Activated T-helper 9 cell treated with anti-CD3 and anti-CD28 coated beads, Interleukin-2, amount 50 U/mL, for 16 hours (primary cell): Measurements from ENCODE around the gene CLASRP.
"Not testable (repeated sequence)": the region's sequence is repeated elsewhere in the genome, so short reads cannot be mapped to it uniquely, and the experiment has no call there.

Source experiments
- DNase-seq: peaks from one replicate; pipeline ENCODE4 v3.0.0-alpha.2; 2020; ENCODE audit warnings: low read depth

CLASRP gene

DNA sequence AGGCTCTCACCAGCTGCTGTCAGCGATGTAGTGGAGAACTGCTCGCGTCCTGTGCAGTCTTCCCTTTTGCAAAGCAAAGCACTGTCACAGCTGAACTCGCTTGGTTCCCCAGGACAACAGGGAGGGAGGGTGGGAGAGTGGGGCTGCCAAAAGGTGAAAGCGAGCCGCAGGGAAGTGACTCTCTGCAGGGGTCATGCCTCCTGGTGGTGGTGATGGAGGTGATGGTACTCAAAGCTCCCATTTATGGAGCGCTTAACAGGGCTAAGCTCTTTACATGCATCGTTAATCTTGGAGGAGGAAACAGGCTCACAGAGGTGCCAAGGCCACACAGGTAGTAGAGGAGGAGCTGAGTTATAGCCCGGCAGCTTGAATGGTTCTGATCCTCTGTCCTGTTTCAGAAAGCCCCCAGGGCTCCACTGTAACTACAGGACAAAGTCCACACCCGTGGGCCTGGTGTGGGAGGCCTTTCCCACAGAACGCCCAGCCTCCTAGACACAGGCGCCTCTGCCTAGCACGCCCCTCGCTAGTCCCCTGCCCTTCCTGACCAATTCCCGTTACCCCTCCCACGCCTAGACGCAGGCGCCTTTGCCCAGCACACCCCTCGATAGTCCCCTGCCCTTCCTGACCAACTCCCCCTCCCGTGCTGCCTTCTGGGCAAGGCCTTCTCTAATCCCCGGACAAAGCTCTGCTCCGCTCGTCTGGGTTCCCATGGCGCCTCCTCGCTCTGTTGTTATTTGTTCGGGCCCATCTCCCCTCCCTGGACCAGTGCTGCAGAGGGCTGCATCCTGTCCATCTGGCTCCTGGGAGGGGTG lies 64.9 kb downstream of the CLASRP start:
- no peak for DNase-seq

DNA sequence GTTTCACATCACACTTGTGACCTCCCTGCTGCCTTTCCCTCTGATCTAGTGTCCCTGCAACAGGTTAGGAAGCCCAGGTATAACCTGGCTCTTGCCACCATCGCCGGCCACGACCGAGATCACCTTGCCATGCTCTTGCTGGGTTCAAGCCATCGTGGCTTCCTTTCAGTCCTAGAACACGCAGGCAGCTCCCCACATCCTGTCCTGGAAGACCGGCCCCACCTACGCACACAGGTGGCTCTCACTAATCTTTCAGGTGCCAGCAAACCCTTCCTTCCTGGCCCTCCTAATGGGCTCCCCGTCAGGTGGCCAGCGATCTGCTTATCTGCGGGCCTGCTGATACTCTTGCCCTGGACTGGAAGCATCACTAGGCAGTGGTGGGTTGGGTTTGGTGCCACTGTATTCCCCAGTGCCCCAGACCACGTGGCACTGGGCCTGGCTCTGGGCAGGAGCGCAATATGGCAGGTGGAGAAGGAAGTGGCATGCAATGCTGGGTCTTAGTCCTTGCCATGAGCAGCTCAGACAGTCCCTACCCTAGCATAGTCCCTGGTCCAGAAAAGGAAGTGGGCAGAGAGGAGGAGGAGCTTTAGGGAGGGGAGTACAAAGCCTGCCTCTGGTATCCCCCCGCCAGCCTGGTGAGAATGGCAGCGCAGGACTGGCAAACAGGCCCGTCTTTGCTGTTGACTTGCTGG lies 66.0 kb downstream of the CLASRP start:
- DNase-seq, result no peak

DNA sequence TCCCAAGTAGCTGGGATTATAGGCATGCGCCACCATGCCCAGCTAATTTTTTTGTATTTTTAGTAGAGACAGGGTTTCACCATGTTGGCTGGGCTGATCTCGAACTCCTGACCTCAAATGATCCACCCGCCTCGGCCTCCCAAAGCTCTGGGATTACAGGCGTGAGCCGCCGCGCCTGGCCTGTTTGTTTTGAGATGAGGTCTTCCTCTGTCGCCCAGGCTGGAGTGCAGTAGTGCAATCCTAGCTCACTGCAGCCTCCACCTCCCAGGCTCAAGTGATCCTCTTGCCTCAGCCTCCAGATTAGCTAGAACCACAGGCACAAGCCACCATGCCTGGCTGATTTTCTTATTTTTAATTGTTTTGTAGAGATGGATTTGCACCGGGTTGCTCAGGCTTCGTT lies 67.5 kb downstream of the CLASRP start:
- DNase-seq, result not testable (repeated sequence)

DNA sequence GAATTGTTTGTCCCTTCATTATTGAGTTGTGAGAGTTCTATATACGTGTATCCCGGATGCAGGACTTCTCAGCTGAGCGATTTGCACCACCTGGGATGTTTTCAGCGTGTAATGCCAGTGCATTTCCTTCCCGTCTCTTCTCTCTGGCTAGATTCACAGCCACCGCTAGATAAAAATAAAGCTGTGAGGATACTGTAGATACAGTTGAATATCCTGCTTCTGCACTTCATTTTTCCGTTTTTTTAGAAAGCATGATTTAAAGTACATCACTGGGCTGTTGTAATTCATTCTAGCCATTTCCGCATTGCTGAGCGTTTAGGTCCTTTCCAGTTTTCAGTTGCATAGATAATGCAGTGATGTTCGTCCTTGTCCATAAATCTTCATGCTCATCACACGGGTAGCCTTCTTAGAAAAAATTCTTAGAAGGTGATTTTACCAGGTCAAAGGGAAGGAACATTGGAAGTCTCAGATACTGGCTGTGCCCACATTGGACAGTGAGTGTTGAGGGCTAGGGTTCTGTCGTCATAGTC lies 68.8 kb downstream of the CLASRP start:
- no peak for DNase-seq

DNA sequence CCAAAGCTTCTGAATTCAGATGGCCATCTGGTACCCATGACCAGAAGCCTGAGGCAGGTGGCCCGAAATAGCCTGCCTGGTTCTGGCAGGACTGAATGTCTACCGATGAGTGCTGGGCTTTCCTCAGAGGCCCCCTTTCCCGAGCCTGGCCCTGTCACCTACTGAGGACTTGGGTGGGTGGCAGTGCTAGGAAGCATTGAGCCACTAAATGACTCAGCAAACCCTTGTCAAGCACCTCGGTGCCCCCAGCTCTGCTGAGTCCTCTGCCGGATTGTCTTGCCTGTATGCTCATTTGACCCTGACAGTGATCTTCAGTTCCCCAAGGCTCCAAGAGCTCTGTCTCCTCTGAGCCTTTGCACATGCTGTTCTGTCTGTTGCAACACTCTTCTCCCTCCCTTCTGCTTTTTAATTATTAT lies 72.0 kb downstream of the CLASRP start:
- DNase-seq, result no peak

DNA sequence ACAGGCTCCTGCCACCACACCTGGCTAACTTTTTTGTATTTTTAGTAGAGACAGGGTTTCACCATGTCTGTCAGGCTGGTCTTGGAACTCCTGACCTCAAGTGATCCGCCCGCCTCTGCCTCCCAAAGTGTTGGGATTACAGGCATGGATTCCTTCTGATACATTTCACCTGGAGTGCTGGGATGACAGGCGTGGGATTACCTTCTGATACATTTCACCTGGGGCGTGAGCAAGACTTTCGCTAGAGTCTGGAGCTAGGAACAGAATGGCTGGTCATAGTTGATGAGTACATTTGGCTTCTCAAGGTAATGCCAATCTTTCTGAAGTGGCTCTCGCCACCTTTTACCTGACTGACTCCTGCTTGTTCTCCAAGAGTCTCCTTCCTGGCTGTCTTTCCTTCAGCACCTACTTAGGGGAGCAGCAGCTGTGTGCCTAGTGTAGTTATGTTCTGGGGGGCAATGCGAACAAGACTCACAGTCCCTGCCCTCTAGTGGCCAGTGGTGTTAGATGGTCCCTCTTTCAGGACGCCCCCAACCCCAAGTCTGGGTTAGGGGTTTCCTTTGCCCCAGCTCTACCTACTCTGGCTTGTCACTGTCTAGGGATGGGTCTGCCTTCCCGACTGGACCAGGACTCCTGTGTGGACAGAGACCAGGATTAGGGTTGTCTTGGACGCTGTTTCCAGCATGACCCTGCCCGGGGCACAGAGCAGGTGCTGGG lies 73.4 kb downstream of the CLASRP start:
- no peak for DNase-seq

DNA sequence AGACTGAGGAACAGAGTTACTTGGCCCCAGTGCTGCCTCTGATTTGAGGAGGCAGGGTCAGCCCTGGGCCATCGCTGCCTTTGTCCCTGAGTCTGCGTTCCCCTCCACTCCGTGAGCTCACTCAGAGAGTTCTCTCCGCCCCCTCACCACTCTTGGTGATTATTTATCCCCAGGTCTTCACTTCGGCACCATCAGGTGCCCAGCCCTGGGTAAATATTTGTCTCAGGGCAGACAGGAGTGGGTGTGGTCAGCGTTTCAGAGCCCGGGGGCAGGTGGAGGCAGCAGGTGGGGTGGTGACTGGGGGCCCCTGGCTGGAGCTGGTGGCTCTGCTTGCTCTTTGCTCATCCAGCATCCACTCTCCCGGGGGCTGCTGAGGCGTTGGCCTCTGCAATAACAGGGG lies 74.8 kb downstream of the CLASRP start:
- DNase-seq, result no peak

DNA sequence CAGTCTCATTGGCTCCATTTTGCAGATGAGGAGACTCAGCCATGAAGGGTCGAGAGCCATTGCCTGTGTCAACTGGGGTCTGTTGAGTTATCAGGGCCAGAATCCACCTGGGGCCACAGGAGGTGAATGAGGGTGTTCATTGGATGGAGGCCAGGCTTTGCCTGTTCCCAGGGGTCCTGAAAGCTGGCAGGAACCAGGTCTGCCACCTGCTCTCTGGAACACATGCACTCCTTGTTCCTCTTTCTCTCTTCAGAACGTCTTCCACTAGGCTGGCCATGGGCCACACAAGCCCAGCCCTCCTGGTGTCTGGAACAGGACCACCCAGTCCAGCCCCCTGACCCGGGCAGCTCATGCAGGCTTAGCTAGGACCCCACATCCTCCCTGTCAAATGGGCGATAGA lies 75.3 kb downstream of the CLASRP start:
- no peak for DNase-seq

DNA sequence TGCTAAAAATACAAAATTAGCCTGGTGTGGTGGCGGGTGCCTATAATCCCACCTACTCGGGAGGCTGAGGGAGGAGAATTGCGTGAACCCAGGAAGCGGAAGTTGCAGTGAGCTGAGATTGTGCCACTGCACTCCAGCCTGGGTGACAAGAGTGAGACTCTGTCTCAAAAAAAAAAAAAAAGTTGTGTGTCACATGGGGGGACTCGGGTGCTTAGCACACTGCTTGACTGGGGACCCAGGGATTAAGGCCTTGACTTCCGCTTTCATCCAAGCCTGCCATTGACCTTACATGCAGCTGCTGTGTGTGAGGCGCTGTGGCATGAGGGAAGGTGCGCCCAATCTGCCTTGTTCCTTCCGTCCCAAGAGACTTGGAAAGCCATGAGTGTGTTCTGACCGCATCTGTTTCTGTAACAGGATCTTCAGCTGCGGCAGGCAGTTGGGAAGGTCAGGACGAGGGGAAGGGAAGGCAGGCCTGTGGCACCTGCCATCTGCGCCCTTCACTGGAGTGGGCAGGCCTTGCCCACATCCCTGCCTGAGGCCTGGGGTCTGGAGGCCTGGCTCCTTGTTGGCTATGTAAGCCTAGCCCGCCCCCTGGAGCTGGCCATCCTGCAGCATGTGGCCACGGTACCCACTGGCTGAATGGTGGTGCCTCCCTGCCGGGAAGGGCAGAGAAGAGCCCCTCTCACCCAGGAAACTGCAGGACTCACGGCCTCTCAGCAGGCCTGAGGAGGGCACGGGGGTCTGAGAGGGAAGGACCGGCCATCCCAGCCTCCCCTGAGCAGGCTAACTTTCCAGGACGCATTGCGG lies 77.2 kb downstream of the CLASRP start:
- no peak for DNase-seq

DNA sequence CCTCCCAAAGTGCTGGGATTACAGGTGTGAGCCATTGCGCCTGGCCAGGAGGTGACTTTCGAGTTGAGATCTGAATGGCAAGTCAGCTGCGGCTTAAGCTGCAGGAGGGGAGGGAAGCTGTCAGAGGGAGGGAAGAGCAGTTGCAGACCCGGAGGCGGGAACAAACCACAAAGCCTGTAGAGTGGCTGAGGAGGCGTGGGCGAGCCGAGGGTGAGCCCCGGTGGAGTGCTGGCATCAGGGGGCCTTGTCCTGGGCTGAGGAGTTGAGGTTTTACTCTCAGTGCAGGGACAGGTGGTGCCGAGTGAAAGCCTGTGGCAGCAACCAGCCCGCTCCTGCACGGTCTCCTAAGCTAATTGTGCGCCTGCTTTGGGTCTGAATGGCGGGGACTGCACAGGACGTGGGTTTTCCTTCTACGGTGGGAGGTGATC lies 78.3 kb downstream of the CLASRP start:
- peak; percentile 40 for DNase-seq

DNA sequence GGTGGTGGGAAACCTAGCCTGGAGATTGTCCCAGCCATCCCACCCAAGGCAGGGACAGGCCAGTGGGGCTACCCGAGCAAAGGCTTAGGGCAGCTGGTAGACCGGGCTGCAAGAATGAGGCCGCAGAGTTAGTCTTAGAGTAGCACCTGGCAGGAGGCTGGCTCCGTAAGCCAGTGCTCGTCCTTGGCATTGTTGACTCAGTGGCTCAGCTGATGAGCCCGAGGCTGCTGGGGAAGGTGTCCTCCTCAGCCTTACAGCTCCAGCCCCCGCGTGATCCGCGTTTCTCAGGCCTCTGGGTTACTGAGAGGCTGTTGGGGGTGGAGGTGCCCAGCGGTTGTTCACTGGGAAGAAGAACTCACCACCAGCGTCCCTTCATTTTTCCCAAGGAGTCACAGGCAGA lies 78.8 kb downstream of the CLASRP start:
- no peak for DNase-seq

DNA sequence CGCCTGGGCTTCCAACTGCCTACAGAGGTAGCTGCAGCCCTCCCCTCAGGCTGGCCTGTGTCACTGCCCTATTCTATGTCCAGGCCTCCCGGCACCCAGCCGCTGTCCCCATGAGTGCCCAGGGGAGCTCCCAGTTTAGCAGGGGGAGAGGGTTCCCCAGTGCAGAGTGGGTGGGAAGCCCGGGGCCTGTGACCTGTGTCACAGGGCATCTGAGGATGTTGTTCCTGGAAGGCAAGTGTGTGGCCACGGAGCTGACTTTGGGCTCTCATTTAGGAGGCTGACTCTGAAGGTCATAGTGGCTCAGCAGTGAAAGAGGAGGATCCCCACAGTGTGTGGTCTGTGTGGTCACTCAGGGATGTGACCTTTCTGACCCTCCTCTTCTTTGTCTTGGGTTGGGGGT lies 79.3 kb downstream of the CLASRP start:
- DNase-seq, result no peak

DNA sequence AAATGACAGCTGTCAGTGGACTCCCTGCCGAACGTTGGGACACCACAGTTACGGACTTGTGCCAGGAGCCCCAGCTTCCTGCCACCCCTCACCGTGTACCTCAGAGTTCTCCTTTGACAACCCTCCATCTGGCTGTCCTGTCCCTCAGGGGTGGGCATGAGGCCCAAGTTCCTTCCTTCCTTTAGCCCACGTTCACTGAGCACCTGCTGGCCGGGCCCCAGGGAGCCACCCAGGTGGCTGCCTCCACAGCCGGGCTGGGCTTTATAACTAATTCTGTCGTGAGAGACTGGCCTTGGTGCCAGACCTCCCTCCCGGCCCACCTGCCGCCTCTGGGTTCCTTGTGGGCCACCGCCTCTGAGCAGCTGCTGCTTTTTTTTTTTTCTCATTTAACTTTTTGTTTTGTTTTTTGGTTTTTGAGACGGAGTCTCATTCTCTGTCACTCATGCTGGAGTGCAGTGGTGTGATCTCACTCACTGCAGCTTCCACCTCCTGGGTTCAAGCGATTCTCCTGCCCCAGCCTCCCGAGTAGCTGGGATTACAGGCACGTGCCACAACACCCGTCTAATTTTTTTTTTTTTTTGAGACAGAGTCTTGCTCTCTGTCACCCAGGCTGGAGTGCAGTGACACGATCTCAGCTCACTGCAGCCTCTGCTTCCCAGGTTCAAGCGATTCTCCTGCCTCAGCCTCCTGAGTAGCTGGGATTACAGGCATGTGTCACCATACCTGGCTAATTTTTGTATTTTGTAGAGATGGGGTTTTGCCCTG lies 79.9 kb downstream of the CLASRP start:
- DNase-seq, result not testable (repeated sequence)

DNA sequence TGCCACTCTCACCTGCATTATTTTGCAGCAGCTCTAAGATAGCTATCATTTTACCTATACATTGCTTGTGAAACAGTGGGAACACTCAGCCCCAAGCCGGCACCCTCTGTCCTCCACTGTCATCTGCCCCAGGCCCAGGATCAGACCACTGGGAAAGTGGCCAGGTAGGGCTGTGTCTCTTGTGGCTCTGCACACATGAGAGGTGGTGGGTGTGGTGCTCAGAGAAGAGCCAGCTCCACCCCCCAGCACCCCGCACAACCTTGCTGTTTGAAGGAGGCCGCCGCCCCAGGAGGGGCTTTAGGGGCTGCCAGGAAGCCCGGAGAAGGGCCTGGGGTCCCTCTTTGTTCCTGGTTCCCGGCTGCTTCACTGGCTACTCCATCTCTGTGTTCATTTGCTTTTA lies 80.7 kb downstream of the CLASRP start:
- DNase-seq, result no peak
